H1 (cell line): ENCODE measurements around the gene AGFG2. TPM values are rescaled to one million over a fixed set of nuclear protein-coding genes. Genes with fewer than 3 reads are reported as not detected.

ENCODE experiments used
- GTF2F1 ChIP-seq: IDR thresholded peaks from 2 replicates; pipeline ENCODE4 v1.6.1; 2012; ENCODE audit warnings: low read depth, low read length, improper control_type of control experiment, borderline replicate concordance
- RBBP5 ChIP-seq: IDR thresholded peaks from 2 replicates; pipeline ENCODE4 v1.7.1; 2012; ENCODE audit warnings: low read depth, mild to moderate bottlenecking, inconsistent platforms, low read length, moderate library complexity, borderline replicate concordance
- RXRA ChIP-seq: IDR thresholded peaks from 2 replicates; pipeline ENCODE4 v1.6.1; 2011; ENCODE audit warnings: low read depth, mild to moderate bottlenecking, low read length, moderate library complexity; ENCODE audit not compliant: insufficient read depth
- polyA plus RNA-seq, 7 experiments: library from polyadenylated mRNA; depleted of rRNA in 3 of 7; stranded (reverse) in 5 of 7; unstranded in 2 of 7; fragments of >200 nt in 5 of 7; fragments of 200-250 nt in 2 of 7; gene quantifications; 1 replicate in 5 of 7; 2 replicates in 1 of 7; 4 replicates in 1 of 7; pipeline versions ENCODE4 v1.2.1 to v1.2.3, GENCODE V29; 2011 to 2013; ENCODE audit warnings: missing spikeins in 2 of 7, mixed read lengths in 2 of 7
- total RNA-seq: library from RNA; stranded (reverse); fragmentation: NEBNext Ultra II Directional; extraction: Animal tissue kit (Norgen Biotek cat#: 25700); gene quantifications from 2 replicates; pipeline ENCODE4 v1.2.1, GENCODE V29; 2021

AGFG2 gene
- total and polyA plus RNA-seq, 2 of the 8 experiments (the other 6 are each of a cell fraction or from before 2014, with no cell fraction given): 7.6 to 11.2 TPM

GRCh38 chr7:100600730-100601038 is 61.7 kb downstream of the AGFG2 start (continued):
- TF ChIP-seq RBBP5: no peak
- TF ChIP-seq RXRA: no peak
- TF ChIP-seq GTF2F1: no peak
